Bronchial epithelial cell (primary cell): ENCODE data around the gene COMMD9. TPM values are rescaled to one million over a fixed set of nuclear protein-coding genes. Genes with fewer than 3 reads are reported as not detected.
"Not testable (repeated sequence)": the region's sequence is repeated elsewhere in the genome, so short reads cannot be mapped to it uniquely, and the experiment has no call there.

ENCODE experiments used
- DNase-seq: peaks from one replicate; pipeline ENCODE4 v3.0.0-alpha.2; 2010; ENCODE audit warnings: low read depth
- FAIRE-seq: peaks from 2 replicates; lab custom pipeline; 2011; peaks lifted over from hg19 to GRCh38; lab: Jason Lieb, UNC
- H3K27me3 ChIP-seq: 2 replicates; pipeline ENCODE4 v1.5.1; 2011; ENCODE audit warnings: low read length; ENCODE audit not compliant: control insufficient read depth, insufficient read depth
- H3K36me3 ChIP-seq: 2 replicates; pipeline ENCODE4 v1.5.1; 2011; ENCODE audit warnings: low read length; ENCODE audit not compliant: control insufficient read depth, insufficient read depth
- H3K4me3 ChIP-seq: 2 replicates; pipeline ENCODE4 v1.5.1; 2011; ENCODE audit warnings: mild to moderate bottlenecking, low read depth, low read length, control low read depth
- total RNA-seq: library from RNA; depleted of rRNA; stranded (reverse); fragments of >200 nt; gene quantifications from 2 replicates; pipeline ENCODE4 v1.2.1, GENCODE V29; 2014
- TF ChIP-seq, protein P1 (sequence below): IDR thresholded peaks from 2 replicates; pipeline ENCODE4 v1.5.1; 2011; ENCODE audit warnings: mild to moderate bottlenecking, moderate library complexity, low read length, control low read depth, inconsistent platforms; ENCODE audit not compliant: insufficient read depth, severe bottlenecking

Gene COMMD9
- total RNA-seq, 1 donor from 2014 or later: 9.2 TPM

DNA sequence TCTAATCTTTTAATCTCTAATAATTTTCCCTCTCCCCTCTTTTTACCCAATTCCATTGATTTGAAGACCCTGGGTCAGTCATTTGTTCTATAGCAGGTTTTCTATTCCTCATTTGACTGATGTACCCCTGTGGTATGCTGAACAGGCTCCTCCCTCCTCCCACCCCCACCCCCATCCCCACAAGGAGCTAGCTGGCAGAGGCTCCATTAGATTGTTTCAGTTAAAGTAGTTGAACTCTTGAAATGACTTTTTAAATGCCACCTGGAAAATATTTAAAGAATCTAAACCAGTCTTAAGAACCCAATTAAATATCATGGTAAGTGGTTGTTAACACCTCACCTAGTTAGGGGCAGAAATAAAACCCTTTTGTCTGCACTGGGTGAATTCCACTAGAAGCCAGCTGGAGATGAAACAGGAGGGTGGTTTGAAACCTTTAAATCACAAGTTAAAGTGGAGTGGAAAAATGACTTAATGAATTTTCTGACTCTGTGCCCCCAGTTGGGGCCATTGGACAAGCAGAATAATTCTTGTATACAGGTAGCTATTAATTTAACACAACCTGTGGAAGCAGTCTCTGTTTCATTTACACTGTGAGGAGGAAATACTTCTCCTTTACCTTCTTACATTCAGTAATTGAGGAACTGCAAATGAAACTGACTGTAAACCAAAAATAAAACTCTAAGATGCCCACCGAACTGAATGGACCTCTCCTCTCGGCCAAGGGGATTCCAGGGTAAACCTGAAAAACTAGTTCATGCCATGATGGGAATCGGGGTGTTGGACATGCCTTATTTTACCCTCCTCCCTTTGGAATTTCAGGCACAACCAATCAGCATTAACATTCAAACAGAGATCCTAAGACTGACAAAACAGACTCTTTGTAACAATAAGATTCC is 37.5 kb upstream of the COMMD9 start:
- TF ChIP-seq, protein P1, sequence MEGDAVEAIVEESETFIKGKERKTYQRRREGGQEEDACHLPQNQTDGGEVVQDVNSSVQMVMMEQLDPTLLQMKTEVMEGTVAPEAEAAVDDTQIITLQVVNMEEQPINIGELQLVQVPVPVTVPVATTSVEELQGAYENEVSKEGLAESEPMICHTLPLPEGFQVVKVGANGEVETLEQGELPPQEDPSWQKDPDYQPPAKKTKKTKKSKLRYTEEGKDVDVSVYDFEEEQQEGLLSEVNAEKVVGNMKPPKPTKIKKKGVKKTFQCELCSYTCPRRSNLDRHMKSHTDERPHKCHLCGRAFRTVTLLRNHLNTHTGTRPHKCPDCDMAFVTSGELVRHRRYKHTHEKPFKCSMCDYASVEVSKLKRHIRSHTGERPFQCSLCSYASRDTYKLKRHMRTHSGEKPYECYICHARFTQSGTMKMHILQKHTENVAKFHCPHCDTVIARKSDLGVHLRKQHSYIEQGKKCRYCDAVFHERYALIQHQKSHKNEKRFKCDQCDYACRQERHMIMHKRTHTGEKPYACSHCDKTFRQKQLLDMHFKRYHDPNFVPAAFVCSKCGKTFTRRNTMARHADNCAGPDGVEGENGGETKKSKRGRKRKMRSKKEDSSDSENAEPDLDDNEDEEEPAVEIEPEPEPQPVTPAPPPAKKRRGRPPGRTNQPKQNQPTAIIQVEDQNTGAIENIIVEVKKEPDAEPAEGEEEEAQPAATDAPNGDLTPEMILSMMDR: no peak
- DNase-seq (no peak), FAIRE-seq (no peak)
- Histone ChIP-seq H3K27me3 (no peaks in the 10 kb centered on the region), H3K4me3 (no peak overlapping the region), H3K36me3 (no peaks in the 10 kb centered on the region)

DNA sequence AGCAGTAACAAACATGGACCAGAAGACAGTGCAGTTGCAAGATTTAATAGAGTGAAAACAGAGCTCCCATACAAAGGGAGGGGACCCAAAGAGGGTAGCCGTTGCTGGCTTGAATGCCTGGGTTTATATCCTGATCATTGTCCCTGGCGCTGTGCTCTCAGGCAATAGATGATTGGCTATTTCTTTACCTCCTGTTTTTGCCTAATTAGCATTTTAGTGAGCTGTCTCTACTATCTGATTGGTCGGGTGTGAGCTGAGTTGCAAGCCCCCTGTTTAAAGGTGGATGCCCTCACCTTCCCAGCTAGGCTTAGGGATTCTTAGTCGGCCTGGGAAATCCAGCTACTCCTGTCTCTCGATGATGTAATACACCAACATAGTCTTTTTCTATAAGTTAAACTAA is 36.2 kb upstream of the COMMD9 start:
- H3K36me3 ChIP-seq, FAIRE-seq, DNase-seq, H3K27me3 ChIP-seq, H3K4me3 ChIP-seq: not testable (repeated sequence)

DNA sequence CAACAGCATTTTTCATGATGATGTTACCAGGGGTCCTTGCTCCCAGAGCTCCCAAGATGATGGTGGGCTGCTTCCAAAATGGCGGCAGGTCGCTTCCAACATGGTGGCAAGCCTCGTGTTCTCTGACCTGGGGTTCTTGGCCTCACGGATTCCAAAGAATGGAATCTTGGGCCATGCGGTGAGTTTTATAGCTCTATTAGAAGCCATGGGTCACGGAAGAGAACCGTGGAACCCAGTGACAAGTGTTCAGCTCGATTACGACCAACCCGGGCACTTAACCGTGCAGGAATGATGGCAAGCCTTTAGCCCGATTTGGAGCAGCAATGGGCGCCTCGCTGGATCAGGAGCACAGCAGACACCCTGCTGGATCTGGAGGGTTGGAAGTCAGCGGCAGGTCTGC is 35.7 kb upstream of the COMMD9 start:
- DNase-seq, H3K36me3 ChIP-seq, FAIRE-seq: not testable (repeated sequence)

DNA sequence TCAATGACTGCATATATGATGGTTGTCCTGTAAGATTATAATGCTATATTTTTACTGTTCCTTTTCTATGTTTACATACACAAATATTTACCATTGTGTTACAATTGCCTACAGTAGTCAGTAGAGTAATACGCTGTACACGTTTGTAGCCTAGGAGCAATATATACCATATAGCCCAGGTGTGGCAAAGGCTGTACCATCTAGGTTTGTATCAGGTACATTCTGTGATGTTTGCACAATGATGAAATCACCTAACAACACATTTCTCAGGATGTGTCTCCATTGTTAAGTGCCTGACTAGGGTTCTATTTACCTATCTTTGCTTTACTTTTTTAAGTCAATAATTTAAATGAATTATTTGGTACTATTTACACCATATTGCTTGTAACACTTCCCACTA is 28.8 kb upstream of the COMMD9 start:
- TF ChIP-seq, protein P1: no peak
- peak; percentile 48 for DNase-seq
- FAIRE-seq: no peak
- no peaks in the 10 kb centered on the region for H3K27me3 ChIP-seq
- no peaks in the 10 kb centered on the region for H3K36me3 ChIP-seq
- H3K4me3 ChIP-seq: no peak overlapping the region

More for the DNA sequence above, 35.7 kb upstream of the COMMD9 start:
- H3K4me3 ChIP-seq, H3K27me3 ChIP-seq: not testable (repeated sequence)

DNA sequence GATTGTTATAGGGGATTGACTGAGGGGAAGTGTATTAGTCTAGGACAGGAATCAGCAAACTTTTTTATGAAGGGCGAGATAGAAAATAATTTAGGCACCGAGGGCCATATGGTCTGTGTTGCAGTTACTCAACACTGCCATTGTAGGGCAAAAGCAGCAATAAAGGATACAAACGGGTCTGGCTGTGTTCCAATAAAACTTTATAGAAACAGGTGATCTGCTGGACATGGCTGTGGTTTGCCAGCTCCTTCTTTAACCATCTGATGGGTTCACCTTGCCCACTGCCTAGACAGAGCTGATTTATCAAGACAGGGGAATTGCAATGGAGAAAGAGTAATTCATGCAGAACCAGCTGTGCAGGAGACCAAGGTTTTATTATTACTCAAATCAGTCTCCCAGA is 26.8 kb upstream of the COMMD9 start:
- DNase-seq: no peak
- no peaks in the 10 kb centered on the region for H3K36me3 ChIP-seq
- H3K27me3 ChIP-seq: no peaks in the 10 kb centered on the region
- TF ChIP-seq, protein P1: no peak
- no peak for FAIRE-seq
- no peak overlapping the region for H3K4me3 ChIP-seq

DNA sequence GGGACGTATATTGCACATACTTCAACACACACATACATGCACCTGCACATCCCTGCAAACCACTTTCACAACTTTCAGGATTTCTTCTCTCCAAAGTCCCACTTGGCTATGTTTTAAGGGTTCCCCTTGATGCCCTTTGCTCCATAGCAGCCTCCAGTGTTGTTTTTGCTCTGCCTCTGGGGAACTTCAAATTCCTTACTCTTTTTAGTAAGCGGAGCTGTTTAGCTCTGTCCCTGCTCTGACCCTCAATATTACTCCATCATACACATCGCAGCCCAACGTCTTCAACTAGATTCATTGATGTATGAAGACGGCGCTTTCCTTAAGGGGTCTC is 25.2 kb upstream of the COMMD9 start:
- no peaks in the 10 kb centered on the region for H3K36me3 ChIP-seq
- no peak for DNase-seq
- TF ChIP-seq, protein P1: no peak
- FAIRE-seq: no peak
- no peak overlapping the region for H3K4me3 ChIP-seq
- H3K27me3 ChIP-seq: no peaks in the 10 kb centered on the region
